GM19463 (cell line): ENCODE measurements around the gene SYNGR3.
A peak's percentile ranks its signal among the peaks of the same experiment; 100 is the strongest.

Experiments used
- ATAC-seq: cut with Tn5 transposase; IDR thresholded peaks from one replicate; pipeline ENCODE4 v1.9.1; 2021; ENCODE audit warnings: mild to moderate bottlenecking, moderate library complexity; ENCODE audit not compliant: unreplicated experiment

SYNGR3 gene

DNA sequence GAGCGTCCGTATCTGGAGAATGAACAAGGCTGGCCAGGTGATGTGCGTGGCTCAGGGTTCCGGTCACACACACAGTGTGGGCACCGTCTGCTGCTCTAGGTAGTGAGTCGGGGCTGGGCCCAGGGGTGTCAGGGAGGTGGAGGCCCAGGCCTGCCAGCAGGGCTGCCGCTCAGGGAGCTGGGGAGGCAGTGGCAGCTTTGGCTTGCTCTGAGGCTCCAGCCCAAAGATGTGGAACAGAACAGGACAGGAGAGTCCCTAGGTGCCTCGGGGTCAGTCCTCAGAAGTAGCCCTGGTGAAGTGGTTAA is 13.6 kb upstream of the SYNGR3 start:
- no peak for ATAC-seq

DNA sequence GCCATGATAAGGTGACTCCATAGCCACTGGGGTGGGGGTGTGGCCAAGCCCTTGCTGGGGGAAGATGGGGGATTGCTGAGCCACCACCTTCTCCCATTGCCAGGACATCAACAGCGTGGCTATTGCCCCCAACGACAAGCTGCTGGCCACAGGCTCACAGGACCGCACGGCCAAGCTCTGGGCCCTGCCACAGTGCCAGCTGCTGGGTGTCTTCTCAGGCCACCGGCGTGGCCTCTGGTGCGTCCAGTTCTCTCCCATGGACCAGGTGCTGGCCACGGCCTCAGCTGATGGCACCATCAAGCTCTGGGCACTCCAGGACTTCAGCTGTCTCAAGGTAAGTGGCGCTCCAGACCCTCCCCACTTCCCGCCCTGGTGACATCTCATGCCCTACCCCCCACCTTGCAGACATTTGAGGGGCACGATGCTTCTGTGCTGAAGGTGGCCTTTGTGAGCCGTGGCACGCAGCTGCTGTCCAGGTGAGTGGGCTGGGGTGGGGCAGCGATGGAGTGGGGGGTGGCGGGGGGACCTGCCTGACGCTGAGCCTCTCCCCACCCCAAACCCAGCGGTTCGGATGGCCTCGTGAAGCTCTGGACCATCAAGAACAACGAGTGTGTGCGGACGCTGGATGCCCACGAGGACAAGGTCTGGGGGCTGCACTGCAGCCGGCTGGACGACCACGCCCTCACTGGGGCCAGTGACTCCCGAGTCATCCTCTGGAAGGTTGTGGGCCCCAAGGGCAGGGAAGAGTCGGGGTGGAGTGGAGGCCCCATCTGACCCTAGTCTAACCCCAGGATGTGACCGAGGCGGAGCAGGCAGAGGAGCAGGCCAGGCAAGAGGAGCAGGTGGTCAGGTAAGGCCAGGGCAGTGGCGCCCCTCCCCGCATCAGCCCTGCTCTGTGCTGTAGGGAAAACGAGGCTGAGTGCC is 12.6 kb upstream of the SYNGR3 start:
- ATAC-seq, result no peak

DNA sequence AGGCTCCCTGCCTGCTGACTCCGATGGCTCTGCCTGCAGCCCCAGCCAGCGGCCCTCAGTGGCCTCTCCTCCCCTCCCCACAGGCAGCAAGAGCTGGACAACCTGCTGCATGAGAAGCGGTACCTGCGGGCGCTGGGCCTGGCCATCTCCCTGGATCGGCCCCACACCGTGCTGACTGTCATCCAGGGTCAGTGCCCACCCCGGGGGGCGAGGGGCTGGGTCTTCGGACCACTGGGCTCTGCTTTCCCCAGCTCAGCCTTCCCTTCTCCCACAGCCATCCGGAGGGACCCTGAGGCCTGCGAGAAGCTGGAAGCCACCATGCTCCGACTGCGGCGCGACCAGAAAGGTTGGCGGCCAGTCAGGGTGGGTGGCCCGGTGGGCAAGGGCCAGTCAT is 11.9 kb upstream of the SYNGR3 start:
- ATAC-seq, result no peak

GRCh38 chr16:1978476-1979120 is 11.2 kb upstream of the SYNGR3 start:
- no peak for ATAC-seq

DNA sequence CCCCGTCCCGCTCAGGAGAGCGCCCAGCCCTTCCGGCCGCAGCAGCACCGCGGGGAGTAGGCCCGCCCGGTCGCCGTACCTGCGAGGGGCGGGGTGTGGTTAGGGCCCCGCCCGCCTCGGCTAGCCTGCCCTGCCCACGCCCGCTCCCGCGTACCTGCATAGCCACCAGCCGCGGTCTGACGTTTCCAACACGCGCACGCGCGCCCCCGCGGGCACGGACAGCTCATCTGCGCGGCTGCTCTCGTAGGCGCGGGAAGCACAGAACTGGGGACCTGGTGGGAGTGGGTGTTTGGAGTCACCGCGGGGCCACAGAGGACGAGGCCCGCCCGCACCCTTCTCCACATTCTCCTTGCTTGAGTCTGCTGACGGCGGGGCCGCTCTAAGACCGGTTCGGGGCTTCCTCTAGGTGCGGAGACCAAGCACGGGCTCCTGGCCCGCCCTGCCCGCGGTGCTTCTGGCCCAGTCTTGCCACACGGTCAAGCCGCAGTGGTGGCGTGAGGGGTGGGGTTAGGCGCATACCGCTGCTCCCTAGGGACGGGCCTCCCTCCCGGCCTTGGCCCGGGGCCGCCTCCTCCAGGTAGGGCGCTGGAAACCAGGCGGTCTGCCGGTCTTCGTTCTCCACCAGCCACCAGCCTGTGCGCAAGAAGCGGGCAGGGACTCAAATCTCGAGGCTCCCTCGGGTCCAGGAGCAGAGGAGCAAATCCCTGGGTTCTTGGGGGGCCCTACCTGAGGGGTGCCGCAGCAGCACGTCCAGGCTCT is 10.3 kb upstream of the SYNGR3 start:
- no peak for ATAC-seq

DNA sequence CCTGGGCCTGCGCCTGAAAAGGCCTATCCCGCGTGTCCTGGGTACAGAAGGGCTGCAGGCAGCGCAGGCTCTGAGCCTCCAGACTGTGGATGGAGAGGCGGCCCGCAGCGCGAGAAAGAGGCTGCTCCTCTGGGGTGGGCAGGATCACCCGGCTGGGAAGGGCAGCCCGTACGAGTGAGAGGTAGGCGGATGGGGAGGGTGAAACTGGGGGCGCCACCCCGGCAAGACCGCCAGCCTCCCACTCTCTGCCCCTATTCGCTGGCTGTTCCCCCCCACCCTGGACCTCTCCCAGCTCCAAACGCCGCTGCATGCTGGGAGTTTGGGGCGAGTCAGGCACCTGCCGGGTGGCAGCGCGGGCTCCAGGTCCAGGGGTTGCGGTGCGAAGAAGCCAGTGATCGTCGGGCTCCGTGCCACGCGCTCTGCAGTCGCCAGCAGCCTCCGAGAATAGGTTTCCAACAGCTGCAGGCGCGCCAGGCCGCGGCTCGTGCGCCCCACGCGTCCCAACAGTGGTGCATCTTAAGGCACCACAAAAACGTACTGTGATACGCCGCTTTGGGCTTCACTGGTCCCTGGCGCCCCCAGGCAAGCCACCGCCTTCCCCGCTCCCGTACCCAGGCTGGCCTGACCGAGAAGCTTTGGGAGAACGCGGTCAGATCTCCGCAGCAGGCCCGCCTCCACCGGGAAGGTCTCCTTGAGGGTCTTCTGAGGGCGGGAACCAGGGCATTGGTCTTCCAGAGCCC is 9.6 kb upstream of the SYNGR3 start:
- ATAC-seq, result no peak

- ATAC-seq, result no peak
Observed at GRCh38 chr16:1980770-1981087, 9.0 kb upstream of the SYNGR3 start.

- ATAC-seq, result no peak
Observed at GRCh38 chr16:1981398-1981836, 8.4 kb upstream of the SYNGR3 start, which contains the start of gene NOXO1. NOXO1 (minus strand) TSS chr16:1981469; CDS start chr16:1981179, 290 bp downstream.

- ATAC-seq, result no peak
Observed at GRCh38 chr16:1982013-1982433, 7.7 kb upstream of the SYNGR3 start.

GRCh38 chr16:1982991-1983543 is 6.7 kb upstream of the SYNGR3 start:
- ATAC-seq, result no peak

DNA sequence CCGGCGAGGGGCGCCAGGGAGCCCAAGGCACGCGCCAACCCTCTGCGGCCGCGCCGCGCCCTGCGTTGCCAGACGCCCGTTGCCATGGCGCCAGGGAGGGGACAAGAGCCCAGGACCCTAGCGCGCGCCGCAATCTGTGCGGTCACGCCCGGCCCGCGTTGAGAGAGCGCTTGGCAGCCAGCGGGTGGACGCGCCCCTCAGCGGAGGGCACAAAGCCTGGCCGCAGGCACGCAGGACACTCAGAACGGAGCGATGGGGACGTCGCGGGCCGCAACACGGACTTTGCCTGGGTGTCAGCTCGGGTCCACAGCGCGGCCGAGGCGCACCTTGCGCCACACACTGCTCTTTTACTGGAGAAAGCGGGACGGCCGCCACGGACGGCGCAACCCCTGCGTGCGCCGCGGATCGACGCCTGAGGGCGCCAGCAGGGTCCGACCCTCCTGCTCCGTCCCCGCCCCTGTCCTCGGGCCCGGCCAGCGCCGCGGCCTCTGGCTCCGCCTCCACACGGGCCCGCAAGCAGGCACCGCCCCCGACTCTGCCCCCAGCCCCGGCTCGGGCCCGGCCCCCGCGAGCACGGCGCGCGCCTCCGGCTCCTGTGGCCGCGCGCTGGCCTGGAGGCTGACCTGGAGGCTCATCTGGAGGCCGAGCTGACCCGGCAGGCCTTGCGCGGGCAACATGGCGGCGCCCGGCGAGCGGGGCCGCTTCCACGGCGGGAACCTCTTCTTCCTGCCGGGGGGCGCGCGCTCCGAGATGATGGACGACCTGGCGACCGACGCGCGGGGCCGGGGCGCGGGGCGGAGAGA is 6.0 kb upstream of the SYNGR3 start, which contains the start of gene GFER:
GFER (plus strand) TSS at position 650 of the 803 bp plus-strand sequence; CDS start at position 676, 26 bp downstream.
- peak; percentile 82 for ATAC-seq

DNA sequence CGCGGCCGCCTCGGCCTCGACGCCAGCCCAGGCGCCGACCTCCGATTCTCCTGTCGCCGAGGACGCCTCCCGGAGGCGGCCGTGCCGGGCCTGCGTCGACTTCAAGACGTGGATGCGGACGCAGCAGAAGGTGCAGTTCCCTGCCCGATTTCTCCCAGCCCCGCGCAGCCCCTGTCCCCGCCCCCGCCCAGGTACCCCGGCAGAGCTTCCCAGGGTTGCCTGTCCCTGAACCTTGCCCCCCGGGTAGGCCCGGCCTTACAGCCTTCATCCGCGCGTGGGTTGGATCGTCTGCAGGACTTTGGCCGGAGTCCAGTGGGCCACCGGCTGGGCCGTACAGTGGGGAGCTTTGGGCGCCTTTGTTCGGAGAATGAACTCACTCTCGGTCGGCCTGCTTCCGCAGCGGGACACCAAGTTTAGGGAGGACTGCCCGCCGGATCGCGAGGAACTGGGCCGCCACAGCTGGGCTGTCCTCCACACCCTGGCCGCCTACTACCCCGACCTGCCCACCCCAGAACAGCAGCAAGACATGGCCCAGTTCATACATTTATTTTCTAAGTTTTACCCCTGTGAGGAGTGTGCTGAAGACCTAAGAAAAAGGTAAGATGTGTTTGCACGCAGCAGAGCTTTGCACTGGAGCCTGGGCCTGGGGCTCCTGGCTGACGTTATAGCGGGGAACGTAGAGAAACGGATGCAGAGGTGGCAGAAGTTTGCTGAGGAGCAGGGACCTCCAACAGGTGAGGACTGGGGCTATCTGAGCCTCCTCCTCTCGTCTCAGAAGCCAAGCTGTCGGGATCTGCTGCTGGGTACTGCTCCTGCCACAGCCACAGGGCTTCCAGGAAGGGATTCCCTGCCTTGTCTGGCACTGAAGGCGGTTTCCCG is 5.2 kb upstream of the SYNGR3 start:
- no peak for ATAC-seq

- ATAC-seq, result no peak
Observed at GRCh38 chr16:1985466-1986150, 4.2 kb upstream of the SYNGR3 start.

- no peak for ATAC-seq
Observed at GRCh38 chr16:1987198-1987597, 2.6 kb upstream of the SYNGR3 start.

- ATAC-seq, result no peak
Observed at GRCh38 chr16:1990101-1990350, 256 bp downstream of the SYNGR3 start.

- ATAC-seq, result no peak
Observed at GRCh38 chr16:1990351-1991134, 773 bp downstream of the SYNGR3 start.

DNA sequence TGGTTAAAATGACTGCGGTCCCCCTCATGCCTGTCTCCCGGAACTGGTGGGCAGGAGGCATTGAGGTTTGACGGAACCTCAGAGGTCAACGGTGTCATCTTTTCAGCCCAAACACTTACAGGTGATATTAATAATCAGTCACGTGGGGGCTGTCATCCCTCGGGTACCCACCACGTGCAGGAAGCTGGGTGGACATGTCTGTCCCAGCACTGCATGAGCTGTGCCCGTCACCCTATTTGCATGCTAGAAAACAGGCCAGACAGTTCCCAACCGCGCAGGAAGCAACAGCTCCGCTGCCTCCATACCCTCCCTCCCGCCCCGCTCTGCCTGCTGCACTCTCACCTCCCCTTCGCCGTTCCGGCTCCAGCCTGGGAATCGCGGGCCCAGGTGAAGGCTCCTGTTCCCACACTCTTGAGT is 1.4 kb downstream of the SYNGR3 start:
- ATAC-seq, result no peak

DNA sequence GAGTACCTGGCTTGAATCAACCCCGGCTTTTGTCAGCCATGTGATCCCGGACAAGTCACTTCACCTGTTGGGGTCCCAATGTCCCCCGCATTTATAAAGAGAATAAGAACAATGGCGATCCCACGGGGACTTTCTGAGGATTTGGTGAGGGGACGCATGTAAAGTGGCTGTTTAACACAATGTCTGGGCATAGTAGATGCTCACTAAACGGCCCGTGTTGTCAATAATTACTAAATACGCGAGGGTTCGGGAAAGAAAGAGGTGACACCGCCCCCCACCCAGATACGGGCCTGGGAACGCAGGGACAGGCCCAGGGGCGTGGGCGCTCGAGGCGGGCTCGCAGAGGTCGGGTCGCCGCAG is 1.8 kb downstream of the SYNGR3 start:
- ATAC-seq, result no peak
